ENCODE data around the gene CNIH2.
"Not testable (repeated sequence)": the region's sequence is repeated elsewhere in the genome, so short reads cannot be mapped to it uniquely, and the experiment has no call there.

Gene CNIH2

GRCh38 chr11:66277471-66278362, at the start of gene CNIH2:
CNIH2 (plus strand) TSS chr11:66278175; CDS start chr11:66278457, 282 bp downstream.
- DNase-seq (ENCODE audit: low read depth) = no peak

- DNase-seq (ENCODE audit: low read depth) = no peak
Observed at GRCh38 chr11:66228521-66228920, 49.5 kb upstream of the CNIH2 start.

DNA sequence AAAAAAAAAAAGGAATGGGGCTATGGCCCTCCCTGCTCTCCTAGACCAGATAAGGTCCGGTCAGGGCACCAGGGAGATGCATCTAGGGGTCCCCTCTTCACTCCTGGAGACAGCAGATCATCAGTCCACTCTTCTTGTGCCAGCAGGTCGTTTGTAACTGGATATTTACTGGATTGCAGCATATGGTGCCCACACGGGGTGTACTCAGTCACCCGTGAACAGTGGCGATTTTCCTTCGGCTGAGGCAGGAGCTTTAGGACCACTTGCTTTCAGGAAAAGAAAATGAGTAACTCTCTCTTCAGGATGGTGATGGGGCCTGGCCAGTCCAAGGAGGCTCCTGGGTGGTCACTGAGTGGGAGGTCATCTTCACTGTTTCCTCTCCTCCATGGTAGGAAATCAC, 47.8 kb upstream of the CNIH2 start:
- DNase-seq (ENCODE audit: low read depth) = no peak

DNA sequence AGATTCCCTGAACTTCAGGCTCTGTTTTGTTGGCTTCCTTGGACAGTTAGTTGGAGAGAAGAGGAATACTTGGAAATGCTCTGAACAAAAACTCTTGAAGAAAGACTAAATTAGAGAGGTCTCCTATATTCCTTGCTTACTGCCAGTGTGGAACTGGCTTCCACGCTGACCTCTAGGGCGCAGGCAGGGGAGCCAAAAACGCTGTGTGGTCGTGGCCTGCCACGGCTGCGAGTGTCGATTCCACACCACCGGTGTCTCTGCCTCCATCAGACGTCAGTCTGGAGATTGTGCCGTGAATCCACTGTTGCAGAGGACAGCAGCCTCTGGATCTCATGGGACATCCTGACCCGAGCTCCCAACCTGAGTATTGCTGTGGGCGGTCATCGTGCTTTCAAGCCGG, 47.0 kb upstream of the CNIH2 start:
- no peak for DNase-seq (ENCODE audit: low read depth)

- no peak for DNase-seq (ENCODE audit: low read depth)
Observed at GRCh38 chr11:66231561-66231960, 46.4 kb upstream of the CNIH2 start.

GRCh38 chr11:66232769-66233168, 45.2 kb upstream of the CNIH2 start:
- DNase-seq (ENCODE audit: low read depth) = no peak

DNA sequence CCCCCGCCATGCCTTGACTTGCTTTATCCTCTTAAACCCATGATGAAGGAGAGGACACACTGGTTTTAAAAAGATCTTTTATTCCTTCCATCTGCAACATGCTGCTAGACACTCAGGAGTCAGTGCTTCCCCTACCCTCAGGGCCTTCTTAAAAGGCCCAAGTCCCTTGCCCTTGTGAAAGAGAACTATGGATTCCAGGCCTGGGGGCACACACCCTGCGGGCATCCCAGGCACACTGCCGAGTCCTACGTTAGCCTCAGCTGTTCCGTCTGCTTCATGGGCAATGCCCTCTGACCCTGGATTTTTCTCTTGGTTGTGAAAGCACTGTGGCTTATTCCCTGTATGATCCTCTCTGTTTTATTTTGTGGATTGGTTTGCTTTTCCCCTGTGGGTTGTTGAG, 44.7 kb upstream of the CNIH2 start:
- no peak for DNase-seq (ENCODE audit: low read depth)

GRCh38 chr11:66235141-66235540, 42.8 kb upstream of the CNIH2 start:
- no peak for DNase-seq (ENCODE audit: low read depth)

DNA sequence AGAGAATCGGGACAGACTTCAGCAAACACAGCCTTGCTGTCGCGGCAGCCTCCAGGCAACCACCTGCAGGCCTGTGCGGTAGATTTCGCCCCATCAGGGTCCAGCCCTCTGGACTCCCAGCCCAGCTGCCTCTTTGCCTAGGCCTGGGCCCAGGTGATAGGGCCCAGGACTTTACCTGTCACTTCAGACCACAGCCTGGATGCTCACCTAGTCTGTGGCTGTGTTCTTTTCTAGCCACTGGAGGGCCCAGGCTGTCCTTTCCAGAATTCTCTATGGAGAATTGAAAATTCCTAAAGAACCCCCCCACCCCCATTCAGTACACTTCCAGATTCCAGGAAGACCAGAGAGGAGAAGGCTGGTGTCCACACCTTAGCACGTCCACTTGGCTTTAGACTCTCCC, 40.1 kb upstream of the CNIH2 start:
- DNase-seq (ENCODE audit: low read depth) = no peak

DNA sequence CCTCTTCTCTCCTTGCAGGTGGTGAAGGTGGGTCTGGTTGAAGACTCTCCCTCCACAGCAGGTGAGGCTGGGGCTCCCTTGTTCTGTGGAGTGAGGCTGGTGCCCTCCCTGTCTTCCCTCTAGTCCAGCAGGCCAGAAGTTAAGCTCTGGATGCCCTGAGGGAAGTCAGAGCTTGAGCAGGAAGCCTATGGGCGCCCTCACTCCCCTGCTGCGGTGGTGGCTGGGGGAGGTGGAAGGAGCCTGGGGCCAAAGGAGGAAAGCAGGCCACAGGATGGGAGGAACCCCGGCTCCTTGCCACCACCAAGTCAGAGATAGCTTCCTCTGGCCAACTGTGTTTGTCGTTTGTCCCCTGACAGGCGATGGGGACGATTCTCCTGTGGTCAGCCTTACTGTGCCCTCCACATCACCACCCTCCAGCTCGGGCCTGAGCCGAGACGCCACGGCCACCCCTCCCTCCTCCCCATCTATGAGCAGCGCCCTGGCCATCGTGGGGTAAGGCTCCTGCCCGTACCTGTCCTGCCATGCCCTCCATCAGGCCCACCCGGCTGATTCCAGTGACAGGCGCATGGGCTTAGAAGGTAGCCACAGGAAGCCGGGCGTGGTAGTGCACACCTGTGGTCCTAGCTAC, 39.1 kb upstream of the CNIH2 start:
- no peak for DNase-seq (ENCODE audit: low read depth)

DNA sequence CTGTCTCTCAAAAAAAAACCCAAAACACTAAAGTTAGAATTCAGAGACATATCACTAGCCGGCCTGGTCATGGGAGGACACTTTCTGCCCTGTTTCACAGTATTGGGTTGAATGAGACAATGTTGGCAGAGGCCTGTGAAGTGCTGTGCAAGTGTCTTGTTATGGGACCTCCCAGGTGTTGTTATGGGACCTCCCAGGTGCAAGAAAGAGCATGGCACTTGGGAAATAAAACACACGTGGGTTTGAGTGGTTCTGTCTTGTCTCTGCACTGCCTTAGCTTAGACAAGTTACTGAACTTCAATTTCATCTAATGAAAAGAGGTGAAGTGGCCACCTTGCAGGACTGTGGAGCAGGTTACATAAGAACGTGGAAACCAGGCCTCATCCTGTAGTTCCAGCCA, 38.5 kb upstream of the CNIH2 start:
- no peak for DNase-seq (ENCODE audit: low read depth)

GRCh38 chr11:66239998-66240780, 37.8 kb upstream of the CNIH2 start:
- no peak for DNase-seq (ENCODE audit: low read depth)

DNA sequence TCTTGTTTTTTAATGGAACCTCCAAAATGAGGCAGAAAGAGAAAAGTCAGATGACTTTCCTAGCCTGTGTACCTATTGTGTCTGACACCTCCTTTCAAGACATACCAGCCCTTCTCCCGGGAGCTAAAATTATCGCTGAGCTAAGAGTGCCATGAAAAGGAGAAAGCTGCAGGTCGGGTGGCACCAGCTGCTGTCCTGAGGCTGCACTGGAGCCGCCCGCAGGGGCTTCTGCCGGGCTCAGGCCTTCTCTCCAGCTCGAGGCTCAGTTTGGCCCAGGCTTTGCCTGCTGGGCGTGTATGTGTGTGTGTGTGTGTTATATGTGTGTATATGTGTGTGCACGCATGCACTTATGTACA, 37.2 kb upstream of the CNIH2 start:
- DNase-seq (ENCODE audit: low read depth) = no peak

GRCh38 chr11:66242095-66242765, 35.7 kb upstream of the CNIH2 start:
- no peak for DNase-seq (ENCODE audit: low read depth)

DNA sequence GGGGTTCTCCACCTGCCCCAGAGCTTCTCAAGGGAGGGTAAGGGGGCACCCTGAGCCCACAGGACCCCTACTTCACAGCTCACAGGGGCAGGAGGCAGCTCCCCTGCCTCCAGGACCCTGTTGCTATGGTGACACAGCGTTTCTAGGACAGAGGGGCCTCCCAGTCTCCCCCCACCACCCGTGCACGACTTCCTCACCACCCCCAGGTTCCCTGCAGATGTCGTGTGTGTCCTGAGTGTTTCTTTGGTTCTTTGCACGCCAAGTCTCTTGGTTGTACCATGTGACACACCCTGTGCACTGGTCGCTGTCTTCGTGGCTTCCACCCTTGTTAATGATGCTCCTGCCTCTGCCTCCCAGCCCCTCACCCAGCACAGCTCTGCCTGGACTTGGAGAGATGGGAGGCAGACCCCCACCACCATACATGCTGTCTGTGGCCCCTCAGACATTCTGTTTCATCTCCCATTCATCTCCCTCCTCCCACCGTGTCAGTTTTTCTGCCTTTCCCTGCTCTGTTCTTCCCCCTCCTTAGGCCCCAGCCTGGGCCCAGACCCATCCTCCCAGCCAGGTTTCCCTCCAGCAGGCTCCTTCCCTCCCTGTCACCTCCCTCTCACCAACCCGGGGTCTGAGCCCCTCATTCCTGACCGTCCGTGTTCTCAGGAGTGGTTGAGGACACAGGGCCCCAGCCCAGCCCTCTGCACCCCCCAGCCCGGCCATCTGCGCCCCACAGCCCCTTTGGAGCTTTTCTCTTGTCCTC, 34.0 kb upstream of the CNIH2 start:
- DNase-seq (ENCODE audit: low read depth) = no peak

DNA sequence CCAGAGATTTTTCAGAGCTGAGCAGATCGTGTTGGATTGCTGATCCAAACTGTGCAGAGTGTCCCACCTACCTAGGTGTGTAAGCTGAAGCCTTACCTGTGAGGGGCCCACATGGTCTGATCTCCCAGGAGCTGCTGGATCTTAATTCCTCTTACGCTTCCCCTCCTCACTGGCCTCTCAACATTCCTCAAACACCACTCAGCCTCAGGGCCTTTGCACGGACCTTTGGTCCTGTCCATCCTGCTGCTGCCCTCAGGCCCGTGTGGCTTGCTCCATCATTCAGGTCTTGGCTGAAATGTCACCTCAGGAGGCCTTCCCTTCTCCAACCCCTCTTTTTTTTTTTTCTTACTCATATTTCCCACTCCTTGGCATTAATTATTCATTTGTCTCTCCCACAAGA, 30.7 kb upstream of the CNIH2 start:
- no peak for DNase-seq (ENCODE audit: low read depth)

DNA sequence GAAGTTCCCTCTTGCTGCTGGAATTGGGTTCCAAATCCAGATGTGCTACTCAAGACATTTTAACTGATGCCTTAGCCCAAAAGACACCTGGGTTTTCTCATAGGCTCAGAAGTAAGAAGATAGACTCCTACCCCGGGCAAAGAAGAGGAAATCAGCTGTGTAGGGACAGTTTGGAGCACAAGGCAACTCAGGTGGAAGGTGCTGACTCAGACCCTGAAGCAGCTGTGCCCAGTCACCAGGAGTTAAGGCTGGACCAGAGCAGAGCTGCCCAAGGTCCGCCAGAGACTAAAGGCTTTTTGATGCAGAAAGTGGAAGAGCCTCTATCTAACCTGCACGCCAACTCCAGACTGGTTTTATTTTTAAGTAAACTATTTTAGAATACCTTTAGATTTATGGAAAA, 30.2 kb upstream of the CNIH2 start:
- no peak for DNase-seq (ENCODE audit: low read depth)

DNA sequence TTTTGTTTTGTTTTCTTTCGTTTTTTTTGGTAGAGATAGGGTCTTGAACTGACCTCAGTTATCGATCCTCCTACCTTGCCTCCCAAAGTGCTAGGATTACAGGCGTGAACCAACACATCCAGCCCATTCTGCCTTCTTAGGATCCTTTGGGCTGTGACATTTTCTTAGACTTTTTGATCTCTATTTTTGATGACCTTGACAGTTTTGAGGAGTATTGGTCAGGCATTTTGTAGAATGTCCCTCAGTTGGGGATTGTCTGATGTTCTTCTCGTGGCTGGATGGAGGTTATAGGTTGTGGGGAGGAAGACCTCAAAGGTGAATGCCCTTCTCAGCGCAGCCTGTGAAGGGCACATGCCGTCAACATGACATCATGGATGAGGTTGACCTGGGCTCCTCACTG, 29.1 kb upstream of the CNIH2 start:
- no peak for DNase-seq (ENCODE audit: low read depth)

DNA sequence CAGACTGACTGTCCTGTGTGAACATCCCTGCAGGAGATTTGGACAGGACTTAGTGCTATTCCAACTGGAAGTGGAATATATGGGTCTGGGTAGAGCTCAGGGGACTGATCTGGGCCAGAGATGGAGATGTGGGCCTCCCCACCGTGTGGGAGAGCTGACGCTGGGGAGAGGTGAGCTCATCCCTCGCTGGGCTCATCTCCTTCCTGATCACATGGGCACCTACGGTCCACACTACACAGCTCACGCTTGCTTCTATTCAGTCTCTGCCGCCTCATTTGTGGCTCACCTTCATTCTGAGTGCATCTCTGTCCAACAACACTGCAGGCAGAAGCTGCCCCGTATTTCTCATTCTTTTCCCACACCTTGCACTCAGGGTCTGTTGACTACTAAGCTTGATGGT, 26.2 kb upstream of the CNIH2 start:
- DNase-seq (ENCODE audit: low read depth) = no peak

- not testable (repeated sequence) for DNase-seq (ENCODE audit: low read depth)
Observed at GRCh38 chr11:66253081-66253480, 24.9 kb upstream of the CNIH2 start.

GRCh38 chr11:66258473-66258893, 19.5 kb upstream of the CNIH2 start:
- no peak for DNase-seq (ENCODE audit: low read depth)

- DNase-seq (ENCODE audit: low read depth) = no peak
Observed at GRCh38 chr11:66259225-66259624, 18.8 kb upstream of the CNIH2 start.
